K562 treated with DMSO at 1 percent for 24 hours (cell line): ENCODE data around the gene RNASE2. TPM values are rescaled to one million over a fixed set of nuclear protein-coding genes. Genes with fewer than 3 reads are reported as not detected.

Source experiments
- total RNA-seq: library from RNA; unstranded; fragments of 300-600 nt; gene quantifications from 2 replicates; pipeline ENCODE4 v1.2.3, GENCODE V29; 2022; ENCODE audit warnings: low read depth; ENCODE audit not compliant: insufficient read depth

RNASE2 gene
- total RNA-seq: not detected in 2 replicates

DNA sequence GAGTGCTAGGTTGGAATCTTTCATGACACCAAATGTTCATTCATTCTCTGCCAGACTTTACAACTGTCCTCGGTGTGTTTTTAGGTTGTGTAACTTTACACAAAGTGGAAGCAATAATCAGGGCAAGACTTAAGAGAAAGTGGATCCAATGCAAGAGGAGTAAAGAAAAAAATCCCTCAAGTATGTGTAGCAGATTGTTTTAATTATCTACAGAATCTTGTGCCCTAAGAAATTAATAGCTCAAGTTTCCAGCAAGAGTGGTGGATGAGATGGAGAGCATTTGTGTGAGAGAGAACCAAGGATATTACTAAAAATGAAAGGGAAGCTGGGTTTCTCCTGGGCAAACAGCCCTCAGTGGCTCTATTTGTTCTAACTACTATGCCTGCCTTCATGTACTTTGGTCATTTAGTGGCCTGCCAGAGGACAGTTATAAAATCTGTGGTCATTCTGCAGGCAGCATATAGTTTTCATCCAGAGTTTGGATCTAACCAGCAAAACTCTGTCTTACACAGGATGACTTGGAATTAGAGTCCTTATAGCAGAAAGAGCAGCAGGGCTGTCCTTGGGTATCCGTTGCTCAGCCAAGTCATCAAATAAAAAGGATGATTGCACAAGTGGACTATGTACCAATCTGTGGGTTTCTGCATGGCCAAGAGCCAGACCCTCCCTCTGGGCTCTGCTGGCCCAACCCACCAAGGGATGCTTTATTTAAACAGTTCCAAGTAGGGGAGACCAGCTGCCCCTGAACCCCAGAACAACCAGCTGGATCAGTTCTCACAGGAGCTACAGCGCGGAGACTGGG lies at the start of gene RNASE2:
RNASE2 (plus strand) TSS at position 752 of the 802 bp plus-strand sequence. CDS start 285 bp downstream, outside the sequence.

DNA sequence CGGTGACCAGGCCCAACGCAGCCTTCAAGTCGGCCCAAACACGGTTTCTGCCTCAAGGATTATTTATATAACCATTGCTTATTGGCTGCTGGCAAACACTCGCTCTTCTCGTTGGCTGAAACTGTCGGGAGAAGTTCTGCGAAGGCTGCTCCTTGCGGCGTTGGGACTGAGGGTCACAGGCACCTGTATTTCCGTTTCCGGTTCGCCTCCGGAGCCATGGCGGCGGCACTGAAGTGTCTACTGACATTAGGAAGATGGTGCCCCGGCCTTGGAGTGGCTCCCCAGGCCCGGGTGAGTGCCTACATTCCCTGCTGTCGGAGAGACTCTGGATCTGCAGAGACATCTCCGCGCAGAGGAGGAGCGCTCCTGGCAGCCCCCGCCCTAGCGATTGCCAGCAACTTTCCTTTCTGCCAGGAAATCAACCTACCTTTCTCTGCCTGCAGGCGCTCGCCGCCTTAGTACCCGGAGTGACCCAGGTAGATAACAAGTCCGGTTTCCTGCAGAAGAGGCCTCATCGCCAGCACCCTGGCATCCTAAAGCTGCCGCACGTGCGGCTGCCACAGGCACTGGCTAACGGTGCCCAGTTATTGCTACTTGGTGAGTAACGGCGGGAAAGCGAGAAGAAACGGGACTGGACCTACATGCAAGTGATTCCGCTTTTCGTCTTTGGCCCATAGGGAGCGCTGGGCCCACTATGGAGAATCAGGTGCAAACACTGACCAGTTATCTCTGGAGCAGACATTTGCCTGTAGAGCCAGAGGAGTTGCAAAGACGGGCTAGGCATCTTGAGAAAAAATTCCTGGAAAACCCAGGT lies 34.7 kb downstream of the RNASE2 start, which contains the start of gene METTL17:
METTL17 (plus strand) TSS at position 194 of the 814 bp plus-strand sequence; CDS start at position 217, 23 bp downstream.

GRCh38 chr14:20998674-20999366 lies 43.5 kb downstream of the RNASE2 start, which contains the start of gene SLC39A2:
Gene SLC39A2, plus strand, starts transcription at chr14:20999293. Its CDS starts 154 bp downstream, at chr14:20999447.

Other genes with a start within 250 kb of the RNASE2 start
- not detected in 2 replicates for gene EDDM3A, start 209.6 kb upstream of the RNASE2 start, total RNA-seq
- not detected in 2 replicates for gene EDDM3B, start 187.1 kb upstream of the RNASE2 start, total RNA-seq
- 1.5 TPM in 1 of 2 replicates, not detected in the other for gene RNASE6, start 174.2 kb upstream of the RNASE2 start, total RNA-seq
- gene RNASE1, start 152.6 kb upstream of the RNASE2 start, total RNA-seq: 26.4 and 37.4 TPM in 2 replicates
- gene RNASE3, start 64.1 kb upstream of the RNASE2 start, total RNA-seq: not detected in 2 replicates
- gene METTL17, start 34.5 kb downstream of the RNASE2 start, total RNA-seq: 49.4 and 57.0 TPM in 2 replicates
- 0.21 TPM in 1 of 2 replicates, not detected in the other for gene SLC39A2, start 43.8 kb downstream of the RNASE2 start, total RNA-seq
- gene NDRG2, start 69.6 kb downstream of the RNASE2 start, total RNA-seq: 58.7 and 70.4 TPM in 2 replicates
- not detected in 2 replicates for gene TPPP2, start 74.7 kb downstream of the RNASE2 start, total RNA-seq
- not detected in 2 replicates for gene RNASE13, start 79.3 kb downstream of the RNASE2 start, total RNA-seq
- not detected in 2 replicates for gene RNASE7, start 86.9 kb downstream of the RNASE2 start, total RNA-seq
- not detected in 2 replicates for gene RNASE8, start 102.3 kb downstream of the RNASE2 start, total RNA-seq
- gene ARHGEF40, start 114.8 kb downstream of the RNASE2 start, total RNA-seq: 8.7 and 10.2 TPM in 2 replicates
- gene ZNF219, start 143.2 kb downstream of the RNASE2 start, total RNA-seq: 18.6 and 25.2 TPM in 2 replicates
- 0.72 TPM in 1 of 2 replicates, not detected in the other for gene TMEM253, start 145.6 kb downstream of the RNASE2 start, total RNA-seq
- gene OR5AU1, start 200.6 kb downstream of the RNASE2 start, total RNA-seq: not detected in 2 replicates